NCI-H2227 (cell line): ENCODE data around the gene TMEM132D.

Source experiments
- DNase-seq: peaks from one replicate; lab custom pipeline; 2025; ENCODE audit not compliant: unreplicated experiment; lab: John Stamatoyannopoulos, UW

Gene TMEM132D

DNA sequence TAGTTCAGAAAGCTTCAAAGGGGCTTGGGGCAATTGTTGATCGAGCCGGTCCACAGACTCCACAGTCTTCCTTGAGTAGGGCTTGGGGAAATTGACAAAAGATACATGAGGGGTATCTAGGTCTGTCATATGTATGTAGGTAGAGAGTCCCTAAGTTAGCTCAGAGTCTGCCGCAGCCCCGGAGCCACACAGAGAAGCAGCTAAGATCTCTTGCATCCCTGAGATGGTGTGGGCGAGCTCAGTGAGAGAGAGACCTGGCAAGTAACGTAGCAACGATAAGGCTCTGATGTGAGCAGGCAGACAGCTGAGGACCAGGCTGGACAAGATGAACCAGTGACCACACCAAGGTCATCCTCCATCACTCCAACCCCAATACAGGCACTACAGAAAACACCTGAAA, 297.6 kb downstream of the TMEM132D start:
- DNase-seq: no peak

DNA sequence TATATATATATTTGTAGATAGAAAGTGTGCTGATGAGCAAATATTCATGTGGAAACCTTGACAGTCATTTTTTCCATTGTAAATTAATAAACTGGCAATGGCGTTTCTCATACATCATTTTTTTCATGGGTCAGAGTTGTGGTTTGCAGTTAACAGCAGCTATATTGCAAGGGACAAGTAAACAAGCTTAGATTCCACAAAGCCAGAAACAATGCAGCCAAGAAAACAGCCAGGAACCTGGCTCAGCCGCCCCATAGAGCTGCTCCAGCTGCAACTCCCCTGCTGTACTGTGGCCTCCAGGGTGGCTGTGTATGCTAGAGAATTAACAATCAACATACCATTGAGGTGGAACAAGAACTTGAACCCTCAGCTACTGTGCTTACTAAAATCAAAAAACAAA, 298.2 kb downstream of the TMEM132D start:
- DNase-seq: no peak

DNA sequence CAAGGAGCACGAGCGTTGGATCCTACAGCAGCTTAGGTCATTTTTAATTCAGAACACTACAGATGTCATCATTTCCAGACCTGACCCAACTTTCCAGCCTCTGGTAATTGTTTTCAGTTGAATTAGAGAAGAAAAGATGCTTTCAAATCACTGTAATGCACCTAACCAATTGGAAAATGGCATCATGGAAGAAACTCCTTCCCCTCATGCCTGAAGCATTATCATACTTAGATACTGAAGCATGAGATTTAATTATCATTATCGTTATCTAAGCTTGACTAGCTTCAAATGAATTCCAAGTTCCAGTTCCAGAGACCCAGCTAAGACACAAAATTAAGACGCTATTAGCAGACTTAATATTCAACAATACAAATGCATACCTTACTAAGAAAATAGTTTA, 299.3 kb downstream of the TMEM132D start:
- no peak for DNase-seq

DNA sequence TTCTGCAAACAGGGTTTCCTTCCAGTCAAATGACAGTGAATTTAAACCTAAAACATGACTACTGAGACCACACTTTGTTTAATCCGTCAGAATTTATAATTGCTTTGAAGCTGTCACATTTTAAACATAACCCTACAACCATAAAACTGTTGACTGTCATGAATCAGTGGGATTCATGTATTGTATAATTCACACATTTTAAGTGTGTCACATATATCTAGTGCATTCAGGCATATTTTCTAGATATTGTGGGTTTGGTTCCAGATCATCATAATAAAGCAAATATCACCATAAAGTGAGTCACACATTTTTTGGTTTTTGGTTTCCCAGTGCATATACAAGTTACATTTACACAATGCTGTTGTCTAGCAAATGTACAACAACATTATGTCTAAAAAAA, 304.4 kb downstream of the TMEM132D start:
- DNase-seq: no peak

DNA sequence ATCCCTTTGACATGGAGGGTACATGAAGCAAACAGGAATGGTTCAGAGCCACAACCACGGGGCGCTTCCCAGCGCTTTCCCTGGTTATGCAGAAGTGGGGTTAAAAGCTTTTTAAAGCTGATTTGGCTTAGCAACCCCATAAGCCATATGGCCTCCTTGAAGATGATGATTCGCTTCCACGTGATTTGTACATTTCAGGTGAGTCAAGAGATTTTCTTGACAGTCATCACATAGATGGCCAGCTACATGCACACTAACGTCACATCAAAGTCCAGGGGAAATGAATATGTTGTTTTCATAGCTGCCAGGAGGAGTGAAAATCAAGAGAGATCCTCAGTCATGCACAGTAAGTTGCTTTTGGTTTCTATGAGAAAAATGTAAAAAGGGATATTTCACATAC, 309.7 kb downstream of the TMEM132D start:
- no peak for DNase-seq

DNA sequence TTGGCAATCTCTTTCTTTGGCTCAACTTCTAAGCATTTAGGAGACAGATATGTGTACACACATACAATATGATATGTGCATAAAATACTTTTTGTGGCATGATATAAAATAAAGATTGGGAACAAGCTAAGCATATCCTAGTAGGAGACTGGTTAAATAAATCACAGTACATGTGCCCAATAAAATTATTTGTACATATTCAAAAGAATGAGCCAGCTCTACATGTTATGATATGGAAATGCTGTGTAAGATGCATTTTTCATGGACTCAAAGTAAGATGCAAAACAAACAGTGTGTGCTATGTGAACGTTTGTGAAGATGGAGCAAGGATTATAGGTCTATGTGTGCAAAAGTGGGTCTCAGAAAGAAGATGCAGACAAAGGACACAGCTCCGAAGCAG, 311.4 kb downstream of the TMEM132D start:
- DNase-seq: no peak

DNA sequence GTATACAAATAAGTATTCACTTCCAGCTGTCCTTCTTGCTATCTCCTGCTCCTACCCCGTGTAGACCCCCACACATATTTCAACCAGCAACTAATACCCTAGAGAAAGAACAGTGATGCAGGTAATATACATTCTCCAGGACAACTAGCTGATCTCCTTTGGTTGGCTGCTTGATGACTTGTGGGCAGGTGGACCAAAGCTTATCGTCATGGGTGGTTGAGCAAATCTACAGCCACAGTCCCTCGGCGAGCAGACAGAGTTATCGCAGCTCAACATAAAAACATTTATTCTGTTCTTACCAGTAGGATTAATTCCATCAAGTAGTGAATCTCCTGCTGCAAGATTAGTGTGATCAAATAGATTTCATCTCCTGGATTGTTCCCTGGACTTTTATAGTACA, 314.3 kb downstream of the TMEM132D start:
- no peak for DNase-seq

DNA sequence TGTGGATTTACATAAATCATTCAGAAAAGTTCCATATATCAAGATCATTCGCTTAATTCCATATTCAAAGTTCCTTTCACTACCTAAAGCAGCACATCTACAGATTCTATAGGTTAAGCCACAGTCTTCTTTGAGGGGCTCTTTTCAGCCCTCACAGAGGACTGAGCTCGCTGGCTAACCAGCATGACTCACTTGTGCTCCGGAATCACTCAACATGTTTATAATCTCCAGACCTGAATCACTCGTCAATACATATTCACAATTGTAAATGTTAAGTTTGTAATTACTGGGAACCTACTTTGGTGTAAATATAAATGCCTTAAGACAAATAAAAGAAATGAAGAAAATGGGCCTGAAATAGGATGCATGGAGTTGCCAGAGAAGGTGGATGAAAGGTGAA, 315.7 kb downstream of the TMEM132D start:
- no peak for DNase-seq

DNA sequence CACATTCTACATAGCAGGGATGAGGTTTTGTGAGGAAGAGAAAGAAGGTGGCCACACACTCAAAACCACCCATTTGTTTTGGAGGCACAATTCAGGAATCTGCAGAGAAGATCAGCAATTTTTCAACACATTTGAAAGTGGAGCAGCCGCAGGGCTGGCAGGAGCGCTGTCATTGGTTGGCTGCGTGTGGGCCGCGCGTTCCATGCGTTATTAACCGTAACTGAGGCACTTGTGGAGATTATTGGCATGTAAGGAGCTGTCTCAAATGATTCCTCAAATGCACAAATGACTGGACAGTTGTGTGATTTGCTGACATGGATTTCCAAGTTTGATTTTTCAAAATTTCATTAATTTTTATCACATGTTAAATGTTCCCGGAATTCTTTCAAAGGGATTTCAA, 318.5 kb downstream of the TMEM132D start:
- no peak for DNase-seq

DNA sequence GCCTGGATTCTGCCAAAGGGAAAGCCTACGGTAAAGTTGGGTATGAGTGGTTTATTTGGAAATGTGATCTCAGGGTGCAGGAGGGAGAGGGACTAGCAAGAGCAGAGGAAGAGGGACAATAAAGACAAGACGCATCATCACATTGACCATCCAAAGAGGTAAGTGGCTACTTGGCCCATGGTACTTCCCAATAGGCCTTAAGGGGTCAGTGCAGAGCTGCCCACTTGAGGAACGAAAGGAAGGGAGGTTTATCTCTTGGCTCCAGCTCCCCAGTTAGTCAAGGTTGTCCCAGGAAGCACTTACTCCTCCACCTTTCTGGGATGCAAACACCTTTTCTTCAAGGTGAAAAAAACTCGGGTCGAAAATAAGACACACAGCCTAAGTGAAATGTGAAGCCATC, 323.9 kb downstream of the TMEM132D start:
- DNase-seq: no peak

DNA sequence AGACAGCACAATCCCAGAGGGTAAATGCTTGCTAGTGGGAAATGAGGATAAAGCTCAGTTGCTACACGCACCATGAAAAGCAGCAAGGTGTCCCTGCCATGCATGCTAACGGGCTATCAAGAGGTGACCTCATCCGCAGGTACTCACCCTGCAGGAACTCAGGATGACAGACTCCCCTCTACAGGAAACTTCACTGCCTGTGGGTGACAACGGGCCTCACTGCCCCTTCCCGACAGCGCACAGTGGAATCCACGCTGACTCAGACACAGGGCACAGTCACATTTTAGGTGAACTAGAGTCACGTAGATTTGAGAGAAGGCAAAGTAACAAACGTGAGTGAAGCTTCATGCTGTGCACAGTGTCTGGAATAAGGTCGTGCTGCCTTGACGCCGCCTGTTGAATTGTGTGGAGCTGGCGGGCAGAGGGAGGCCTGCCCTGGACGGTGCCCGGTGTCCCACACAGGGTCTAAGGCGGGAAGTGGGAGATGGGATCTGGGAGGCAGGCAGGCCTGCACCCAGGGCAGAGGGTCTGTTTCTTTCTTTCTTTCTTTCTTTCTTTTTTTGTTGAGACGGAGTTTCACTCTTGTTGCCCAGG, 331.8 kb downstream of the TMEM132D start:
- no peak for DNase-seq

DNA sequence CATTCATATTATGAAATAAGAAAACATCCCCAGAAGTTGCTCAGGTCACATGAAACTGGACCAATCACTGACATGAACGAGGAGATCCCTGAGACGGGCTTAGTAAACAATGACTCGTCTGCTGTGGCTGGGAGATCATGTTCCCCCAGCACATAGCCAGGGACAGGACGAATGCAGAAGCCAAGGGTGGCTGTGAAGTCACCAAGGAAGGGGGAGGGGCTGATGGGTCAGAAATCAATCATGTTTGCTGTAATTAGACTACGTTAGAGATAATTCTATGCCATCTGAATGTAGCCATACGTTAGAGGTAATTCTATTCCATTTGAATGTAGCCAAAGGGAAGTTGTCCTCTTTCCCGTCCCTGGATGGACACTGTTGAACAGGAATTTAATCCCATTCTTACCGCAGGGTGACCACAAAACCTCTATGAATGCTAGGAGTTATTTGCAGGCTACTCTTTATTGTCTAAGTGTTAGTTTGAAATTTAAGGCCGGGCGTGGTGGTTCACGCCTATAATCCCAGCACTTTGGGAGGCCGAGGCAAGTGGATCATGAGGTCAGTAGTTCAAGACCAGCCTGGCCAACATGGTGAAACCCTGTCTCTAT, 332.9 kb downstream of the TMEM132D start:
- no peak for DNase-seq

DNA sequence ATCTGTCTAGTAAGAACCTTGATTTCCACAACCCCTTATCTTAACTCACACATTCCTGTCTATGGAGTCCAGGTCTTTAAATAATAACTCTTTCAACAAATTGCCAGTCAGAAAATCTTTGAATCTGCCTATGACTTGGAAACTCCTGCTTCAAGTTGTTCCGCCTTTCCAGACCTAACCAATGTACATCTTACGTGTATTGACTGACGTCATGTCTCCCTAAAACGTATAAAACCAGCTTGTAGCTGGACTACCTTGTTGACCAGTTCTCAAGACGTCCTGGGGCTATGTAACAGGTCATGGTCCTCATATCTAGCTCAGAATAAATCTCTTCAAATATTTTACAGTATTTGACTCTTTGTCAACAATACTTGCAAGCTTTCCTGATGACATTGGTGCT, 337.0 kb downstream of the TMEM132D start:
- DNase-seq: no peak

DNA sequence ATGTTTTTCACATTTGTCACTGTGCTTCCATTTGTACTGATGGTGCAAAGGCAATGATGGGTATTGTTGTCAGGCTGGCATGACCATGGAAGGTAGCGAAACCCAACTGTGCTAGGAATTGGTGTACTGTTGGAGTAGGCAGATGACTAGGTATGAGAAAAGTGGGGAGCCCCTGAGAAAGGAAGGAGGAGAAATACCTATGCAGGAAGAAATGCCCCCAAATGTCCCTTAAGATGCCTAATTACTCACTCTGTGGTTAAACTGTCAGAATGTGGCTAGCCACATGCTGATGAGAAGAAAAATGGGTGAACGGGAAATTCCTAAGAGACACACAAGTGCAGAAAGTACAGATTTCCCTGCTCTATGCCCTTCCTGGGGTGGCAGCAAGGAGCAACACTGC, 339.1 kb downstream of the TMEM132D start:
- no peak for DNase-seq

DNA sequence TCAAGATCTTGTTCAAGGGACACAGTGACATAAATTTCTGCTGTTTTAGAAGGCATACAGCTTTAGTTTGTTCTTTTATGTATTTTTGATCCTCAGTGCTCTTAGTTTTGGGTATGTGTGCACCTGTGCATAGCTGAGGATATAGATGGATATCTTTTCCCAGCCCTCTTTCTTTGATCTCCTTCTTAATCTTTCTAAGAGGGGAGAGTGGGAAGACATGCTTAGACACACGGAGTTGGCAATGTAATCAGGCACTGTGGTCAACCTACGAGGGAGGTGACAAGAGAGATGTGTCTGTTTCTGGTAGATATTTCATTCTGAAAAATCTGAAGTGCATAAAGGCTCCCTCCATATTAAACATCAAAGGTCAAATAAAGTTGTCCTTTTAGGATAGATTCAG, 340.6 kb downstream of the TMEM132D start:
- no peak for DNase-seq

DNA sequence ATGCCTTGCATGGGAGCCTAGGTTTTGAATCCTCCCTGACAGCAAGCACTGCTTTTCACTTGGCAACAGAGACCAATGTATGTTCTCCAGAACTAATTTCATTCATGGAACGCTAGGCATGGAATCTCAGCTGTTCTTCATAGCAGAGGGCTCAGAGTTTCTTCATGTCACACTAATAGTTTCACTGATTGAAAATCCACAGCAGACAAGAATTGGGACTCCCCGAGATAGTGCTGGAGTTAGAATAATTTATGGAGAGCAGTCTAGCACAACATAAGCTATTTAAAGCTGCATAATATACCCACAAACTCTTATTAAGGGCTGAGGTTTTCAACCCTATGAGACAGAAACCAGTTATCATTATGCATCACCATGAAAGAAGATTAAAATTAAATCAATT, 342.5 kb downstream of the TMEM132D start:
- DNase-seq: no peak

DNA sequence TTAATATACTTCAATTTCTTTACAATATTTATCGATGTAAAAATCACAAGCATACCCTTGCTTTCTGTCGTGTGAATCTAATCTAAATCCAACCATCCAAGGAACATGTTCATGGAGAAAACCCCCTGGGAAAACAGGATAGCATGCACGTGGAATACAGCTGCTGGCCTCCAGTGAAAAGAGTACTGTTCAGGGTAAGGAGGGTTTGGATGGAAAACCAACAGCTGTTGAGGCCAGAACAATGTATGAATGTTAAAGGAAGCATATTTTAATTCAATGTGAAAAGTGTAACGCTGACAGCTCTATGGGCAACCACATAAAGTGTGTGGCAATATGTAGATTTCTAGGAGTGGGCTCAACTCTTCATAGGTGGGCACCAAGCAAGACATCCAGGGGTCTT, 344.0 kb downstream of the TMEM132D start:
- DNase-seq: no peak

DNA sequence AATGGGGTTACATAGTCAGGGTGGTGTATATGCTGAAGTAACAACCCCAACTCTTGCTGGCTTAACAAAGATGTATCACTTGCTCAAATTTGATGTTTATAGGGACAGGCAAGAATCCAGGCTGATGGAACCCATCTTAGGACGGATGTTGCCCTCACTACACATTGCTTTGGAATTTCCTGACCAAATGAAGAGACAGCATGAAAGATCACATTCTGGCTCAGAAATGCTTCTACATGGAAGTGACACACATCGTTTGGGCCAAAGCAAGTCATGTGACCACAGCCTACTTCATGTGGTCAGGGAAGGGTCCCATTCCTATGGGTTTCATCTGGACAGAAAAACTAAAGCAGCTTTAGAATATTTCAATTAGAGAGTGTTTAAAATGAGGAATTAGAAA, 345.8 kb downstream of the TMEM132D start:
- no peak for DNase-seq

DNA sequence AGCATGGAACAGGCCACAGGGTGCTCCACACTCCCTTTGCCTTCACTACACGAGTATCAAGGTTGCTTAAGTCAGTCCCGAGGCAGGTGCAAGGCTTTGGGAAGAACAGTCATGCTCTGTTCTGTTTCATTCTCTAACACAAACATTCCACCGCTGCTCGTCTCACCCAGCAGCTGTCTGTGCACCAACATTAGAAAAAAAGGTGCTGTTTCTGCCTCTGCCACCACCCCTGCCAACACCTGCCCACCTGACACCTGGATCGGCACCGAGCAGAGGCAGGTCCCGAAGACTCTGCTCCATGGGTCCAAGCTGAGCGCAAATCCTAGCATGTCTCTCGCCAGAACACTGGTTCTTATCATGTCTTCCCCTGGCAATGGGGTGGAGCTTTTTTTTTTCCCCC, 347.7 kb downstream of the TMEM132D start:
- DNase-seq: no peak

DNA sequence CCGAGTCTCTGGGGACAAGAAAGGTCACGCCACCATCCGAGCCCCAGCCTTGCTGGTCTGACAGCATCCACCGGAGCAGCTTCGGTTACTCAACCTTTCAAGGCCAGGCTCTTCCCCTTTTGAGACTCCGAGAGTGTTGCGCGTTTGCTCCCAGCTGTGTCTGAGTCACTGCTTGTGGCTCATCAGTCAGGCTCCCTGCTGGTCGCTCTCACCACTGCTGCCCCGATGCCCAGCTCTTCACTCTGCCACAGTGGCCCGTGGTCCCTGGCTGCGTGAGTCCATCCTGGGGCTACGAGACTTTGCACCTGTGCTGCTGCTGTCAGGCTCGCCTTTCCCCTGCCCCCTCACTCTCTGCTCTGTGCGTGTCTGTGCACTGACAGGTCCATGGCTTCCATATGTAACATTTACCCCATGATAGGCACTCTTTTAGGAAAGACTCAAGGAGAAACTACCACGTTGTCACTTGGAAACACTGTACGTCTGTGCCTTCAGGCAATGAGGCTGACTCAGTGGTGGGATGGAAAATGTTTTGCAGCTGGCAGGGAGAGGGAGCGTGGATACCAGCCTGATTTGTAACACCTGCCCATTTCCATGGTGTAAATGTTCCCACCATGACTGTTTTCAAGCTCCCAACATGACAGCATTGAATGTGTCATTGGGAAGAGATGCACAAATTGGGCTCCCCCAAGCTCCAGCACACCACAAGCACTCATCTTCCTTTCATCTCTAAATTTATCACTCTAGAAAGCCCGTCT, 350.7 kb downstream of the TMEM132D start:
- no peak for DNase-seq

DNA sequence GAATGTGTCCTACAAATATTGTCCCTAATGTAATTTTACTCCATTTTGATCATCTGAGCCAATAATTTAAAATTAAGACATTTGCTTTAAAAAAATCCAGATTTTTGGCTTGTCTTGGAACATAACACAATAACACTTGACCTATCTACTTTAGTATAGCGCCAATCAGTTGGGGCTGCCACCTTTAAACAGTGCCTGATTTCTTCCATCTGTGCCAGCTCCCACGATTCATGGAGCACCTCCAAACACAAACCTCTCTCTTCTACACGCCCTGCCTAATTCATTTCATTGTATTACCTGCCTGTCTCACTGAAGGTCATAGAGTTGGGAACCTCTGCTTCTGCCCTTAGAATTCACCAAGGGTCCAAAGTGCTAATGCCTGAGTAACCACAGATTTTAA, 352.4 kb downstream of the TMEM132D start:
- DNase-seq: no peak

DNA sequence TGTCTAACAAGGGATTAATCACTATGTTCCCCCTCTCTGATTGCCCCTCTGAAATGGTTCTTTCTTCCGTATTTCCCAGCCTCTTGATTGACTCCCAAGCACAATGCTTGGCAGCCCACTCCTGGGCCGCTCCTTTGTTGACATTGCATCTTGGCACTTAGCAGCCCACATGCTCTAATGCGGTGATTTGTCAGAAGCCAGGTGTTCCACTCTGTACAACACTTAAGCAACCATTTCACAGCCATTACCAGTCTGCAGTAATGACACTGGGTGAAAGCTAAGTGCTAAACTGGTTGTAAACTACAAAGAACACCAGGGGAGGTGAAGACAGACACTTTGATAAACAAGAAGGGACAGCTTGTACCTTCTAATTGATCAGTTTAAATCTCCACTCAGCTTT, 353.5 kb downstream of the TMEM132D start:
- no peak for DNase-seq

DNA sequence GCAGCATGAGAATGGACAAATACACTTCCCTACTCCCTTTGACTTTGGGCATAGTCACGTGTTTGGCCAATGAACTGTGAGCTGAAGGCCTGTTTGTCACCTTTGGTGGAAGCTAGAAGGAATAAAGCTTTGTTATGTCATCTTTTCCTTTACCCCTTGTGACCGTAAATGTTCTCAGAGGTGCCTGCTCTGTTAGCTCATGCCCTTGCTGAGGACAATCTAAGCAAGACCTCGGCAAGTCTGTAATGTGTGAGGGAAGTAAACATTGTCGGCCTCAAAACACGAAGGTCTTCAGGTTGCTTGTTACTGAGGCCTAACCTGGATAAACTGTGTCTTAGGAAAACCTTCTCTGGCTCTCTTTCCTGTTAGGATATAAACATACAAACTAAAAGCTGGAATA, 354.2 kb downstream of the TMEM132D start:
- no peak for DNase-seq
